Measurements from ENCODE around the gene JAG1.
A peak's percentile ranks its signal among the peaks of the same experiment; 100 is the strongest.

Gene JAG1

GRCh38 chr20:10667560-10668167, 6.1 kb downstream of the JAG1 start:
- DNase-seq, result peak; percentile 74

GRCh38 chr20:10667077-10667401, 6.8 kb downstream of the JAG1 start:
- no peak for DNase-seq

- DNase-seq, result no peak
Measured at GRCh38 chr20:10666221-10667076, 7.3 kb downstream of the JAG1 start.

GRCh38 chr20:10665791-10666190, 8.0 kb downstream of the JAG1 start:
- DNase-seq, result no peak

GRCh38 chr20:10665027-10665561, 8.7 kb downstream of the JAG1 start:
- DNase-seq, result no peak

- no peak for DNase-seq
Measured at GRCh38 chr20:10663756-10664155, 10.0 kb downstream of the JAG1 start.

- no peak for DNase-seq
Measured at GRCh38 chr20:10662661-10663458, 10.9 kb downstream of the JAG1 start.

- no peak for DNase-seq
Measured at GRCh38 chr20:10662151-10662550, 11.6 kb downstream of the JAG1 start.

GRCh38 chr20:10661261-10661660, 12.5 kb downstream of the JAG1 start:
- no peak for DNase-seq

- no peak for DNase-seq
Measured at GRCh38 chr20:10660661-10661060, 13.1 kb downstream of the JAG1 start.

GRCh38 chr20:10659651-10660601, 13.9 kb downstream of the JAG1 start:
- DNase-seq, result peak; percentile 26

GRCh38 chr20:10658876-10659632, 14.7 kb downstream of the JAG1 start:
- no peak for DNase-seq

GRCh38 chr20:10658051-10658823, 15.6 kb downstream of the JAG1 start:
- no peak for DNase-seq

GRCh38 chr20:10657453-10657852, 16.3 kb downstream of the JAG1 start:
- no peak for DNase-seq

GRCh38 chr20:10655720-10656669, 17.8 kb downstream of the JAG1 start:
- no peak for DNase-seq

GRCh38 chr20:10654630-10655029, 19.2 kb downstream of the JAG1 start:
- peak; percentile 72 for DNase-seq

GRCh38 chr20:10654250-10654610, 19.6 kb downstream of the JAG1 start:
- DNase-seq, result no peak

GRCh38 chr20:10653599-10654249, 20.1 kb downstream of the JAG1 start:
- DNase-seq, result no peak

- peak; percentile 48 for DNase-seq
Measured at GRCh38 chr20:10652660-10653261, 21.0 kb downstream of the JAG1 start.

Measured in NCI-H345 (cell line).